Measurements from ENCODE around the gene SEC24D.
A peak's percentile ranks its signal among the peaks of the same experiment; 100 is the strongest.
"Not testable (repeated sequence)": the region's sequence is repeated elsewhere in the genome, so short reads cannot be mapped to it uniquely, and the experiment has no call there.

The SEC24D gene, protein sequence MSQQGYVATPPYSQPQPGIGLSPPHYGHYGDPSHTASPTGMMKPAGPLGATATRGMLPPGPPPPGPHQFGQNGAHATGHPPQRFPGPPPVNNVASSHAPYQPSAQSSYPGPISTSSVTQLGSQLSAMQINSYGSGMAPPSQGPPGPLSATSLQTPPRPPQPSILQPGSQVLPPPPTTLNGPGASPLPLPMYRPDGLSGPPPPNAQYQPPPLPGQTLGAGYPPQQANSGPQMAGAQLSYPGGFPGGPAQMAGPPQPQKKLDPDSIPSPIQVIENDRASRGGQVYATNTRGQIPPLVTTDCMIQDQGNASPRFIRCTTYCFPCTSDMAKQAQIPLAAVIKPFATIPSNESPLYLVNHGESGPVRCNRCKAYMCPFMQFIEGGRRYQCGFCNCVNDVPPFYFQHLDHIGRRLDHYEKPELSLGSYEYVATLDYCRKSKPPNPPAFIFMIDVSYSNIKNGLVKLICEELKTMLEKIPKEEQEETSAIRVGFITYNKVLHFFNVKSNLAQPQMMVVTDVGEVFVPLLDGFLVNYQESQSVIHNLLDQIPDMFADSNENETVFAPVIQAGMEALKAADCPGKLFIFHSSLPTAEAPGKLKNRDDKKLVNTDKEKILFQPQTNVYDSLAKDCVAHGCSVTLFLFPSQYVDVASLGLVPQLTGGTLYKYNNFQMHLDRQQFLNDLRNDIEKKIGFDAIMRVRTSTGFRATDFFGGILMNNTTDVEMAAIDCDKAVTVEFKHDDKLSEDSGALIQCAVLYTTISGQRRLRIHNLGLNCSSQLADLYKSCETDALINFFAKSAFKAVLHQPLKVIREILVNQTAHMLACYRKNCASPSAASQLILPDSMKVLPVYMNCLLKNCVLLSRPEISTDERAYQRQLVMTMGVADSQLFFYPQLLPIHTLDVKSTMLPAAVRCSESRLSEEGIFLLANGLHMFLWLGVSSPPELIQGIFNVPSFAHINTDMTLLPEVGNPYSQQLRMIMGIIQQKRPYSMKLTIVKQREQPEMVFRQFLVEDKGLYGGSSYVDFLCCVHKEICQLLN

DNA sequence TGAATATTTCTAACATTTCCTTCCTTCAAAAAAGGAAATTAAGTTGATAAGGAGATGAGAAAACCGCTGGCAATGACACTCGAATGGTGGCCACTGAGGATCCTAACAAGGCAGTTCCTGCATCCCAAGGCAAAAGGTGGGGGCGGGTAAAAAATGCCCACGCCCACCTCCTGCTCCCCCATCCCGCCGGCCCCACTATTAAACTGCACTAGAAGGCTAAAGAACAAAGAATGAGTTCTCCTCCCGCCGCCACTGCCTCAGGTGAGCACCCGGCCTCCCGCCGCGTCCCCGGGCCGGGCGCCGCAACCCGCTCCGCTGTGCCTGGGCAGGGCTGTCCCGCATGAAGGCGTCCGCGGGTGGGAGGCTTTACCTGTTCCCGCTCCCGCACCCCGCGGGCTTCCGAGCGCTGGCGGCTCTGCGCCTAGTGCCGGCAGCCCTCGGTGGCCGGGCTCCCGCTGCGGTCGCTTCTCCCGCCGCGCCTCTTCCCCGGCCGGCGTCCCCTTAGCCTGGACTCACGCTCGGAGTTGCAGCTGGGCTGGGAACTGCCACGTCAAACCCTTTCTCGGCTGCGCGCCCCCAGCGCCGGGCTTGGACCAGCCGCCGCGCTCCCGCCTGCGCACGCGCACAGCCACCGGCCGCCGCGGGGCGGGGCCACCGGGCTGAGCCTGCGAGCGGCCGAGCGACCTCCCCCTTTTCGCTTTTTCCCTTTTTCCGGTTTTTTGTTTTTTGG is at the start of gene SEC24D:
TSS of gene SEC24D (minus strand) at position 556 of the 730 bp plus-strand sequence. CDS start 2,430 bp downstream, outside the sequence.
- Histone ChIP-seq H3K36me3 (ENCODE audit: insufficient read depth, low read depth, low read length) (peaks cover 30% of the 10 kb centered on the region), H3K4me1 (ENCODE audit: insufficient read depth, low read length) (peaks cover 14% of the 10 kb centered on the region; the same call in 1 of the 2 replicates), H3K27ac (ENCODE audit: low read length) (peak within 1 kb of the TSS; percentile 88), H3K9me3 (ENCODE audit: insufficient read depth, low read depth, low read length) (no peaks in the 10 kb centered on the region), H3K4me3 (ENCODE audit: low read length) (peak within 1 kb of the TSS; percentile 79), H3K9ac (ENCODE audit: low read depth, low read length) (peak within 1 kb of the TSS; percentile 88), H3K27me3 (ENCODE audit: insufficient read depth, low read length) (no peaks in the 10 kb centered on the region)

DNA sequence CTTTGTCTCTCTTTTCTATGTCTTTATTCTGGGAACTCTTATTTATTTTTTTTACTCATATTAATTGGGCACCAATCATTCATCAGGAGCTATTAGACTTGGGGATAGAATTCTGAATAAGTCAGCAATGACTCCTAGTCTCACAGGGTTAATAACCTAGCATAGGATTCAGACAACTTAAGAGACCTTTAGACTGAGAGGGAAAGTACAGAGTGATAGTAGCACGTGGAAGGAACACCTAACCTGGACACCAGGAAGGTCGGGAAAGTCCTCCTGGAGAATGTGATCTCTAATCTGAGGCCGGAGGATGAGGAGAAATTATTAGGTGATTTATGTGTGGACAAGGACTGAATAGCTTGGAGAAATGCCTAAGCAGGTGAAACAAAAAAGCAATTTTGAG is 48.8 kb upstream of the SEC24D start:
- no peaks in the 10 kb centered on the region for H3K36me3 ChIP-seq (ENCODE audit: insufficient read depth, low read depth, low read length)
- no peaks in the 10 kb centered on the region for H3K9me3 ChIP-seq (ENCODE audit: insufficient read depth, low read depth, low read length)
- peaks cover 18% of the 10 kb centered on the region for H3K27me3 ChIP-seq (ENCODE audit: insufficient read depth, low read length)
- no peak overlapping the region for H3K9ac ChIP-seq (ENCODE audit: low read depth, low read length)
- no peak overlapping the region for H3K4me3 ChIP-seq (ENCODE audit: low read length)
- H3K27ac ChIP-seq (ENCODE audit: low read length), result no peak overlapping the region
- H3K4me1 ChIP-seq (ENCODE audit: insufficient read depth, low read length), result peaks cover 6% of the 10 kb centered on the region

DNA sequence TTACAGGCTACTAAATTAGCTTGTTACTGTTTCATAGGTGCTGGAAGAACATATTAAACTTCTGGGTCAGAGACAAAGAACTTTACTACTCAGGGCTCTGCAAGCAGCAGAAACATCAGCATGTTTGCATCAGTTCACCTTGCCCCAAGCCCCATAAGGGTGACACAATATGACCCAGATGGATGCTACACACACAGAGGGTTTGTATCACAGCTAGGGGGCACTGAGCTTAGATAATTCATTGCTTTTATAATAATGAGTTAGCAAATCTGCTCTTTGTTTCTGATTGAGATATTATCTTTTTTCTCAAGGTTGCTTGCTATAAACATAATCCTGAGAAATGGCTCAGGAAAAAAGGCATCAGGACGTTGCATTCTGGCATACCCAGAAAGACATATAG is 47.9 kb upstream of the SEC24D start:
- no peak overlapping the region for H3K9ac ChIP-seq (ENCODE audit: low read depth, low read length)
- H3K4me3 ChIP-seq (ENCODE audit: low read length), result no peak overlapping the region
- no peak overlapping the region for H3K27ac ChIP-seq (ENCODE audit: low read length)
- H3K4me1 ChIP-seq (ENCODE audit: insufficient read depth, low read length), result peaks cover 6% of the 10 kb centered on the region
- no peaks in the 10 kb centered on the region for H3K36me3 ChIP-seq (ENCODE audit: insufficient read depth, low read depth, low read length)
- H3K9me3 ChIP-seq (ENCODE audit: insufficient read depth, low read depth, low read length), result no peaks in the 10 kb centered on the region
- H3K27me3 ChIP-seq (ENCODE audit: insufficient read depth, low read length), result peaks cover 12% of the 10 kb centered on the region; the same call in 1 of the 2 replicates

DNA sequence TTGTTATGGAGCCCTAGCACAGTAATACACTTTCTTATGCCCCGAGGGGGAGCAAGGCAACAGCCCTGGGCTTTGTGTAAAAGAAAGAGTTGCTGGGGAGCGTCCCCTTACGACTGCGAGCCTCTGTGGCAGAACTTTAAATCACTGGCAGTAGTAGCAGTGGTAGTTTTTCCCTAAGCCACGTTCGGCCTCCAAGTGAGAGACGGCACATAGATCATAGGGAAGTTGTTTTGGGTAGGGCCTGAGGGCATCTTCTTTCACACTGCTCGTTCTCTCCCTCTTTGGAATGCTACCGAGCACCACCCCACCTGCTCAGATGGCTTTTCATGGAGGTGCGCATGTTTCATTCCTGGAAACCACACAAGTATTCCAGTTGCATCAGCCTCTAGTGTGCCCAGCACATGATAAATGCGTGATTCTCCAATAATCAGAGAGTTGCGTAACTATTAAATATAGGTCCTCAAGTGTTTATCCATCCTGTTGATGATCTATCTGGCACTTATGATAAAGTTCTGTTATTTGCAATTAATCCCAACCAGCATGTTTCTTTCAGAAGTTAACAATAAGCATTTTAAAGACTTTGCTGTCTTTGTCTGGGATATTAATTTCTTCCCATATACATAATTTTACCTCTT is 45.7 kb upstream of the SEC24D start:
- H3K9me3 ChIP-seq (ENCODE audit: insufficient read depth, low read depth, low read length), result no peaks in the 10 kb centered on the region; the same call in 1 of the 2 replicates
- no peak overlapping the region for H3K9ac ChIP-seq (ENCODE audit: low read depth, low read length)
- H3K27me3 ChIP-seq (ENCODE audit: insufficient read depth, low read length), result no peaks in the 10 kb centered on the region
- H3K4me3 ChIP-seq (ENCODE audit: low read length), result no peak overlapping the region
- no peaks in the 10 kb centered on the region; the same call in 1 of the 2 replicates for H3K4me1 ChIP-seq (ENCODE audit: insufficient read depth, low read length)
- H3K36me3 ChIP-seq (ENCODE audit: insufficient read depth, low read depth, low read length), result no peaks in the 10 kb centered on the region
- H3K27ac ChIP-seq (ENCODE audit: low read length), result no peak overlapping the region

DNA sequence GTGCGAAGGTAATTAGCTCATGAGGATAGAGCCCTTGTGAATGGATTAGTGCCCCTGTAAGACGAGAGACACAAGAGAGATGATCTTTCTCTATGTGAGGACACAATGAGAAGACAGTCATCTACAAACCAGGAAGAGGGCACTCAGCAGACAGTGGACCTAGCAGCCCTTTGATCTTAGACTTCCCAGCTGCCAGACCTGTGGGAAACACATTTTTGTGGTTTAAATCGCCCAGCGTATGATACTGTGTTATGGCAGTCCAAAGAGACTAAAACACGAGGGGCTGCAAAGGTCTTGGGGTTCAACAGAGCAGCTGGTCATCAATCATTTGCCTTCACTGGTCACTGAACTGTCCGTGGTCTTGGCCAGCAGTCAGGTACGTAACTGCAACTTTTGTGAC is 43.5 kb upstream of the SEC24D start:
- no peak overlapping the region for H3K9ac ChIP-seq (ENCODE audit: low read depth, low read length)
- H3K4me3 ChIP-seq (ENCODE audit: low read length), result no peak overlapping the region
- no peaks in the 10 kb centered on the region for H3K36me3 ChIP-seq (ENCODE audit: insufficient read depth, low read depth, low read length)
- peaks cover 5% of the 10 kb centered on the region for H3K4me1 ChIP-seq (ENCODE audit: insufficient read depth, low read length)
- no peaks in the 10 kb centered on the region for H3K27me3 ChIP-seq (ENCODE audit: insufficient read depth, low read length)
- H3K27ac ChIP-seq (ENCODE audit: low read length), result no peak overlapping the region
- H3K9me3 ChIP-seq (ENCODE audit: insufficient read depth, low read depth, low read length), result no peaks in the 10 kb centered on the region; the same call in 1 of the 2 replicates

DNA sequence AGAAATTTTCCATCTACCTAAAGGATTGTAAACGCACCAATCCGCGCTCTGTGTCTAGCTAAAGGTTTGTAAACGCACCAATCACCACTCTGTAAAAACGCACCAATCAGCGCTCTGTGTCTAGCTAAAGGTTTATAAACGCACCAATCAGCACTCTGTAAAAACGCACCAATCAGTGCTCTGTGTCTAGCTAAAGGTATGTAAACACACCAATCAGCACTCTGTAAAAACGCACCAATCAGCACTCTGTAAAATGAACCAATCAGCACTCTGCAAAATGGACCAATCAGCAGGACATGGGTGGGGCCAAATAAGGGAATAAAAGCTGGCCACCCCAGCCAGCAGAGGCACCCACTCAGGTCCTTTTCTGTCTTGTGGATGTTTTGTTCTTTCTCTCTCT is 42.6 kb upstream of the SEC24D start:
- not testable (repeated sequence) for H3K9ac ChIP-seq (ENCODE audit: low read depth, low read length); H3K27me3 ChIP-seq (ENCODE audit: insufficient read depth, low read length); H3K27ac ChIP-seq (ENCODE audit: low read length); H3K9me3 ChIP-seq (ENCODE audit: insufficient read depth, low read depth, low read length); H3K36me3 ChIP-seq (ENCODE audit: insufficient read depth, low read depth, low read length); H3K4me3 ChIP-seq (ENCODE audit: low read length); H3K4me1 ChIP-seq (ENCODE audit: insufficient read depth, low read length)

DNA sequence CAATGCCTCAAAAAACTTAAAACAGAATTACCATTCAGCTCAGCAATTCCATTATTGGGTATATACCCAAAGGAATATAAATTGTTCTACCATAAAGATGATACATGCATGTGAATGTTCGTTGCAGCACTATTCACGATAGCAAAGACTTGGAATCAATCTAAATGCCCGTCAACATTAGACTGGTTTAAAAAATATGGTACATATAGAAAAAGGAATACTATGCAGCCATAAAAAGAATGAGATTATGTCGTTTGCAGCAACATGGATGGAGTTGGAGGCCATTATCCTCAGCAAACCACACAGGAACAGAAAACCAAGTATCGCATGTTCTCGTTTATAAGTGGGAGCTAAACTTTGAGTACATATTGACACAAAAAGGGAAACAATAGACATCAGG is 41.9 kb upstream of the SEC24D start:
- H3K4me1 ChIP-seq (ENCODE audit: insufficient read depth, low read length), result peaks cover 5% of the 10 kb centered on the region

DNA sequence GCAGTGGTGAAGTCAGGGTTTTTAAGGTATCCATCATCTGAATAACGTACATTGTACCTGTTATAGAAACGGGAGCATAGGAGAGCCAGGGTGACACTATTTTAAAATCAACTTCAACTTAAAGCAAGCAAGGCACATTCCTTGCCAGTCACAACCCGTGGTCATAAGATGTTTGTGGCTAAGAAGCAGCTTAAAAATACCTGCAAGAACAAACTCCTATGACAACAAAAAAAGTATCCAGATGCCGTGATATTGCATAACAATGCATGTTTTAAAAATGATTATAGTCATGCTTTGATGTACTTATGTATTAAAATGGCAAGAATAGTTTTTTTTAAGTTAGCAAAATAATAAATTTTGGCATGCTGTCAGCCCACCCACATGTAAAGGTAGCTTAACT is 36.3 kb upstream of the SEC24D start:
- H3K4me1 ChIP-seq (ENCODE audit: insufficient read depth, low read length), result peaks cover 15% of the 10 kb centered on the region
- H3K9ac ChIP-seq (ENCODE audit: low read depth, low read length), result no peak overlapping the region
- no peaks in the 10 kb centered on the region for H3K27me3 ChIP-seq (ENCODE audit: insufficient read depth, low read length)
- no peaks in the 10 kb centered on the region for H3K36me3 ChIP-seq (ENCODE audit: insufficient read depth, low read depth, low read length)
- no peak overlapping the region for H3K4me3 ChIP-seq (ENCODE audit: low read length)
- no peaks in the 10 kb centered on the region for H3K9me3 ChIP-seq (ENCODE audit: insufficient read depth, low read depth, low read length)
- no peak overlapping the region for H3K27ac ChIP-seq (ENCODE audit: low read length)

More for the DNA sequence above, 41.9 kb upstream of the SEC24D start:
- no peak overlapping the region for H3K27ac ChIP-seq (ENCODE audit: low read length)
- no peaks in the 10 kb centered on the region for H3K36me3 ChIP-seq (ENCODE audit: insufficient read depth, low read depth, low read length)
- H3K27me3 ChIP-seq (ENCODE audit: insufficient read depth, low read length), result no peaks in the 10 kb centered on the region
- H3K9ac ChIP-seq (ENCODE audit: low read depth, low read length), result no peak overlapping the region
- no peak overlapping the region for H3K4me3 ChIP-seq (ENCODE audit: low read length)
- H3K9me3 ChIP-seq (ENCODE audit: insufficient read depth, low read depth, low read length), result no peaks in the 10 kb centered on the region; the same call in 1 of the 2 replicates

DNA sequence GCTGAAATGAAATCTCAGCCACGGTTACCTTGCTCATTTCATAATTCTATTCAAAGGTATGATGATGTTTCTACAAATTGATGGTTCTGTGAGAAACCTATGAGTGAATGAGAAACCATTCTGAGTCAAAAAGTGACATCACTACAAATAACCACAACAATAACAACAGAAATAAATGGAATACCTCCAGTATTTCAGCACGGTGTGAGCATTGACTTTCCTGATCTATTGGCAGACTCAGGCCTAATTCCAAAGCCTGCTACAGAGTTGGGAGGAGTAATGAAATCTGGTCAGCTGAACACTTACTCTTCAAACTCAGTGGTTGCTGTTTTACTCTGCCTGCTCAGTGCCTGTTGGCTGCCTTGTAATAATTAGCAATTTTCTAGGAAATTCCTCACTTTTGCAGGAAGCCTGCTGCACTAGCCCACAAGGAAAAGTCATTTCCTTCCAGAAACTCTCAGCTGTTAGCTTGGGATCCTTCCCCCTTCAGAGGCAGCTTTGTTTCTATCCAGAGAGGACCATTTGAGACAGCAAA is 33.9 kb upstream of the SEC24D start:
- no peaks in the 10 kb centered on the region for H3K9me3 ChIP-seq (ENCODE audit: insufficient read depth, low read depth, low read length)
- peaks cover 15% of the 10 kb centered on the region for H3K4me1 ChIP-seq (ENCODE audit: insufficient read depth, low read length)
- no peaks in the 10 kb centered on the region for H3K36me3 ChIP-seq (ENCODE audit: insufficient read depth, low read depth, low read length)
- H3K4me3 ChIP-seq (ENCODE audit: low read length), result no peak overlapping the region
- H3K27me3 ChIP-seq (ENCODE audit: insufficient read depth, low read length), result no peaks in the 10 kb centered on the region
- H3K27ac ChIP-seq (ENCODE audit: low read length), result no peak overlapping the region
- H3K9ac ChIP-seq (ENCODE audit: low read depth, low read length), result no peak overlapping the region

DNA sequence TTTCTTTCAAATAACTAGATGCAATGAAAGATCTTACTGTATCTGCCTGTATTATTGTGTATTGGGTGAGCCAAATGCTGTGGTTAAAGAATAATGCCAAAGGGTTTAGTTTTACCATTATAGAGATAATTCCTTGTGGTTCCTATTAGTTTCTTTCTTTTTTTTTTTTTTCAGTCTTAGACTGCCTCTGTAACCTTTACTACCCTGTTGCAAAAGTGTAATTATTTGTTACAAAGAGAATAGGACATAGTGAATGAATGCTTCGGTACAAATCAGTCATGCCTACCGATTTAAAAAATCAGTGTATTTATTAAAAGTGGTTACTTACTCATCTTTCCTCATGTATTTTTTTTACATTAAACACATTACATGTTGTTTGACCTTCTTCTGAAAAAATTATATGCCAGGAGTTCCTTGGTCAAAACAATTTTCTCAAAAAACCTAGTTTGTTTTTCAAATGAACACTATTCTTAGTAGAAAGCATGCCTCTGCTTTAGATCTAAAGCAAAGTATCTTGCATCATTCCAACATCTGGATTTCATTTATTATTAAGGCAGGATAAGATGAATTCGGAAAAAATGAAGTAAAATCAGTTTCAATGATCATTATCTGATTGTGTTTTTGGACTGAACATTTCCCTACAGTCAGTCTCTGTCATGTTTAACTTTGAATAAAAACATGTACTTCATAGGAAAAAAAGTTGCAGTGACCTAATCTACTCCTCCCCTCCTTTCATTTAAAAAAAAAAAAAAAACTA is 31.6 kb upstream of the SEC24D start:
- Histone ChIP-seq H3K27ac (ENCODE audit: low read length) (no peak overlapping the region), H3K36me3 (ENCODE audit: insufficient read depth, low read depth, low read length) (no peaks in the 10 kb centered on the region), H3K27me3 (ENCODE audit: insufficient read depth, low read length) (no peaks in the 10 kb centered on the region), H3K9ac (ENCODE audit: low read depth, low read length) (no peak overlapping the region), H3K9me3 (ENCODE audit: insufficient read depth, low read depth, low read length) (no peaks in the 10 kb centered on the region), H3K4me3 (ENCODE audit: low read length) (no peak overlapping the region), H3K4me1 (ENCODE audit: insufficient read depth, low read length) (peaks cover 18% of the 10 kb centered on the region)

Data from iPS-20b (cell line).